Right lobe of liver (tissue), 6 donors: ENCODE results near the gene PDZD2. TPM values are rescaled to one million over a fixed set of nuclear protein-coding genes. Genes with fewer than 3 reads are reported as not detected.

Source experiments
- ATAC-seq, 4 donors: fragments of 200-7000 bp; cut with Tn5 transposase; one replicate each; pipeline ENCODE4 v1.9.1; 2020; ENCODE audit warnings: mild to moderate bottlenecking in 4 of 4, moderate library complexity in 4 of 4
- DNase-seq, 3 donors: peaks; one replicate each; pipeline ENCODE4 v3.0.0-alpha.2; 2020
- H3K27ac ChIP-seq, 3 donors: fragments of 200-600 bp; one replicate each; pipeline ENCODE4 v1.8.0; 2022
- H3K27me3 ChIP-seq, 2 donors: fragments of 200-600 bp; one replicate each; pipeline ENCODE4 v1.8.0; 2022
- H3K36me3 ChIP-seq, 4 donors: fragments of 200-600 bp; sonication (generic) in 1 of 4; one replicate each; pipeline versions ENCODE4 v1.5.1 to v1.8.0; 2017 to 2022; ENCODE audit warnings: control low read depth in 1 of 4
- H3K4me1 ChIP-seq, 4 donors: fragments of 200-600 bp; sonication (generic) in 1 of 4; one replicate each; pipeline versions ENCODE4 v1.5.1 to v1.8.0; 2017 to 2022; ENCODE audit warnings: control low read depth in 1 of 4
- H3K4me3 ChIP-seq, 3 donors: fragments of 200-600 bp; one replicate each; pipeline ENCODE4 v1.8.0; 2022
- H3K9me3 ChIP-seq, 4 donors: fragments of 200-600 bp; sonication (generic) in 1 of 4; one replicate each; pipeline versions ENCODE4 v1.5.1 to v1.8.0; 2017 to 2022; ENCODE audit warnings: control low read depth in 1 of 4
- POLR2A ChIP-seq: fragments of 450-650 bp; IDR thresholded peaks from one replicate; pipeline ENCODE4 v1.6.1; 2017; ENCODE audit warnings: antibody characterized with exemption, mild to moderate bottlenecking
- WGBS: methylation state at CpG from one replicate; pipeline ENCODE4 v1.1.6; 2018; ENCODE audit warnings: low coverage, low lambda C conversion rate; ENCODE audit not compliant: insufficient coverage; ENCODE audit errors: missing lambda C conversion rate; 5-methylcytosine and 5-hydroxymethylcytosine counted together
- intact Hi-C, 2 donors: fragments of 100-400 bp; cut with DNase I; formaldehyde crosslinking; loops; one replicate each; pipeline versions ENCODE4 v1.11.2 to v1.14.1; 2022
- total RNA-seq, 6 experiments: library from RNA; depleted of rRNA in 2 of 6; stranded (reverse); fragments of >200 nt in 2 of 6; fragmentation: NEBNext Ultra II Directional in 3 of 6; extraction: Animal tissue kit (Norgen Biotek cat#: 25700) in 3 of 6; gene quantifications; one replicate each; pipeline versions ENCODE4 v1.1.0 to v1.2.4, GENCODE V29; 2016 to 2023
- TF ChIP-seq, protein P1 (sequence below), 4 donors: fragments of 200-600 bp in 3 of 4; fragments of 450-650 bp in 1 of 4; IDR thresholded peaks; one replicate each; pipeline versions ENCODE4 v1.5.1 to v1.8.0; 2016 to 2022; ENCODE audit warnings: antibody characterized with exemption in 4 of 4, mild to moderate bottlenecking in 2 of 4
- donor health status: DM: no; HTN: yes; CAD: no.
- donor health status: DM: no; HTN: no; CAD: no.
- donor health status: DM: no; HTN: no; CAD: no.
- donor health status: DM: no; HTN: yes; CAD: no.
- donor health status: DM: no; HTN: yes; CAD: no.

Gene PDZD2
- total RNA-seq, 6 experiments from 2014 or later: 0.43 to 1.9 (median 0.88) TPM

DNA sequence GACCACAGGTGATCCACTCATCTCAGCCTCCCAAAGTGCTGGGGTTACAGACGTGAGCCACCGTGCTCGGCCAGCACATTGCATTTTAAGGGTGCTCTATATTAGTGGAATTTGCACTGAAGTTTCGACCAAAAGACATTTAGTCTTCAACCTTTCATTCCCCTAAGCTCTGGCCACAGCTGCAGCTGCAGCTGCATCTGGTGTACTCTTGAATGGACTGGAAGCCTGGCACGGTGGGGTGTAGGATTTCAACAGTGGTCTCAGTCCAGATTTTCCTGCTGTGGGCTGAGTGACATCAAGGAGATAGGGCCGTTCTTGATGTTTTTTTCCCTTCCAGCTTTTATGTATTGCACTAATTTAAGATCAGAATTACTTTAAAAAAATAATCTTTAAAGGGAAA is 255.2 kb downstream of the PDZD2 start:
- Histone ChIP-seq H3K9me3 (no peaks in the 10 kb centered on the region), H3K36me3 (no peaks in the 10 kb centered on the region), H3K4me1 (no peaks in the 10 kb centered on the region), H3K4me3 (no peak overlapping the region), H3K27ac (no peak overlapping the region), H3K27me3 (no peaks in the 10 kb centered on the region)
- ATAC-seq: no peak
- DNase-seq: no peak
- TF ChIP-seq, protein P1, sequence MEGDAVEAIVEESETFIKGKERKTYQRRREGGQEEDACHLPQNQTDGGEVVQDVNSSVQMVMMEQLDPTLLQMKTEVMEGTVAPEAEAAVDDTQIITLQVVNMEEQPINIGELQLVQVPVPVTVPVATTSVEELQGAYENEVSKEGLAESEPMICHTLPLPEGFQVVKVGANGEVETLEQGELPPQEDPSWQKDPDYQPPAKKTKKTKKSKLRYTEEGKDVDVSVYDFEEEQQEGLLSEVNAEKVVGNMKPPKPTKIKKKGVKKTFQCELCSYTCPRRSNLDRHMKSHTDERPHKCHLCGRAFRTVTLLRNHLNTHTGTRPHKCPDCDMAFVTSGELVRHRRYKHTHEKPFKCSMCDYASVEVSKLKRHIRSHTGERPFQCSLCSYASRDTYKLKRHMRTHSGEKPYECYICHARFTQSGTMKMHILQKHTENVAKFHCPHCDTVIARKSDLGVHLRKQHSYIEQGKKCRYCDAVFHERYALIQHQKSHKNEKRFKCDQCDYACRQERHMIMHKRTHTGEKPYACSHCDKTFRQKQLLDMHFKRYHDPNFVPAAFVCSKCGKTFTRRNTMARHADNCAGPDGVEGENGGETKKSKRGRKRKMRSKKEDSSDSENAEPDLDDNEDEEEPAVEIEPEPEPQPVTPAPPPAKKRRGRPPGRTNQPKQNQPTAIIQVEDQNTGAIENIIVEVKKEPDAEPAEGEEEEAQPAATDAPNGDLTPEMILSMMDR (IDR thresholded peaks at IDR 0.05): no peak
- no peak for TF ChIP-seq POLR2A
- WGBS: 73% methylated on average over 5 of the region's 6 CpGs
- intact Hi-C loops: no loop called here

DNA sequence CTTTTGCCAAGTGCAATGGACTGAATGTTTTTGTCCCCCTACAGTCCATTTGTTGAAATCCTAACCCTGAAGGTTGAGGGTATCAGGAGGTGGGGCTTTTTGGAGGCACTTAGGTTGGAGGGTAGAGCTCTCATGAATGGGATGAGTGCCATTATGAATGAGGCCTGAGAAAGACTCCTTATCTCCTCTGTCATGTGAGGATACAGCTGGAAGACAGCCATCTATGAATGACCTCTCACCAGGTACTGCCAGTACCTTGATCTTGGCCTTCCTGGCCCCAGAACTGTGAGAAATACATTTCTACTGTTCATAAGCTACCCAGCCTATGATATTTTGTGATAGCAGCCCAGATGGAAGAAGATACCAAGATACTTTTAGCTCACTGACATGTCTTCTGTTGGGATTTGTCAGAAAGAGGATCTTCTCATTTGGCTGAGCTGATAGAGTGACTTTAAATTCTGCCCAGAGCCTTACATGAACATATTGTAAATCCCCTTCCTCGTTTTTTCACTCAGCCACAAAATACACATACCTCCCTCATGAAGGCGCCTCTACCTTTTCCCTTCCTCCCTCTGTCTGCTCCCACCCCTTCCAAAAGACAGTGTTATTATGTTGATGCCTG is 256.4 kb downstream of the PDZD2 start:
- no peak overlapping the region for H3K4me3 ChIP-seq
- no peaks in the 10 kb centered on the region for H3K9me3 ChIP-seq
- no peaks in the 10 kb centered on the region for H3K27me3 ChIP-seq
- H3K4me1 ChIP-seq: no peaks in the 10 kb centered on the region
- WGBS: 61% methylated on average over 2 of the region's 2 CpGs
- DNase-seq (no peak), ATAC-seq (no peak)
- no peak overlapping the region for H3K27ac ChIP-seq
- TF ChIP-seq POLR2A: no peak
- TF ChIP-seq, protein P1 (IDR thresholded peaks at IDR 0.05): no peak
- no peaks in the 10 kb centered on the region for H3K36me3 ChIP-seq
- intact Hi-C loops: no loop called here

DNA sequence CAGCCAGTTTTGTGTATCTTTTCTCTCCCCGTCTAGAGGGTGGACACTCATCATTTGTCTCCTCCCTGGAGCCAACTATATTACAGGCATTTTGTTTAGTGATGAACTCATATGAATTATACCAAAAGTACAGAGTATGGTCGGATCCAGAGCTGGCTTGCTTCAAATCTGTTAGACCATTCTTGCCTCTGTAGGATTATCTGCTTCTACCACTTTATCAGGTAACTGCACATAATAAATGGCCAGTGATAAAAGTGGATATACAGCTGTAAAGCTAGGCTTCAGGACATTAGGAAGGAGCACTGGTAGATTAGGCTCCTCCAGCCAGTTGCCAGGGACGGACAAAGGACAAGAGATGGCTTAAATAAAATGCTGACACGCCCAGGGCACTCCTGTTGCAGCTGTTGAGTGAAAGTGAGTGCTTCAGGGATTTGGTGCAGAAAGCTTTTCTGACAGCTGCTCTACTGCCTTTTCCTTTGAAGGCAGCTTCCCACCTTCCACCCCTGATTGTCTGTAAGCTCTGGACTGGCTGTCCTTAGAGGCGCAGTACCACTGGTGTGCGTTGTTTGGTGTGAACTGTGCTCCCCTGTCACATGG is 259.2 kb downstream of the PDZD2 start:
- DNase-seq: no peak
- H3K27me3 ChIP-seq: no peaks in the 10 kb centered on the region
- intact Hi-C loops: no loop called here

DNA sequence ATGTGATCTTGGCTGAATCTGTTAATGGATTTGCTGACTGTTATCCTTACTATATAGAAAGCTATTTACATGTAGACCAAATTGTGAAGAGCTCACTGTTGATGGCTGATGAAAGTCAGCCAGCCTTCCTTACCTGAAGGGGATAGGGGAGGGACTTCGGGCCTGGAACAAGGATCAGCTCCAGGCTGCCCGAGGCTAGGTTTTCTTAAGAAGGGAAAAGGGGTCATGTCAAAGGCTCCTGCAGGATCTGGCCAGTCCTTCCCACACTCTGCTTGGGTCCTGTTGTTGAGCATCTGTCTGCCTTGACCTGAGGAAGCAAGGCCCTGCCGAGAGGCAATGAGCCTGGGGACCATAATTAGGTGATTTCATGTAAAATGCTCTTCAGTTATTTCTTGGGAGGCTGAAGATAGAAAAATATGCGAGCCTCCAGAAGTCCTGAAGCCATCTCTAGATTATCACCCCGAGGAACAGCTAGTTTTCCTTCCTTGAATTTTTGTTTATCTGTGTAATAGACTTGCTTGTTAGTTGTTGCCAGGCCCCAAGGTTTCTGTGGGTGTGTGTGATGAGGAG is 261.4 kb downstream of the PDZD2 start:
- no peak for TF ChIP-seq POLR2A
- TF ChIP-seq, protein P1 (IDR thresholded peaks at IDR 0.05): no peak
- 42% methylated on average over 5 of the region's 5 CpGs for WGBS
- ATAC-seq: no peak
- intact Hi-C loops: no loop called here
- no peak for DNase-seq
- Histone ChIP-seq H3K4me1 (no peaks in the 10 kb centered on the region), H3K4me3 (no peak overlapping the region), H3K27ac (no peak overlapping the region), H3K27me3 (no peaks in the 10 kb centered on the region), H3K9me3 (no peaks in the 10 kb centered on the region), H3K36me3 (no peaks in the 10 kb centered on the region)

More for the DNA sequence above, 259.2 kb downstream of the PDZD2 start:
- TF ChIP-seq, protein P1 (IDR thresholded peaks at IDR 0.05): no peak
- no peak for TF ChIP-seq POLR2A
- Histone ChIP-seq H3K4me1 (no peaks in the 10 kb centered on the region), H3K27ac (no peak overlapping the region), H3K4me3 (no peak overlapping the region), H3K36me3 (no peaks in the 10 kb centered on the region), H3K9me3 (no peaks in the 10 kb centered on the region)
- no peak for ATAC-seq
- 40% methylated on average over 4 of the region's 6 CpGs for WGBS
